PC-9 (cell line): ENCODE measurements around the gene EVA1C. TPM values are rescaled to one million over a fixed set of nuclear protein-coding genes. Genes with fewer than 3 reads are reported as not detected.
"Not testable (repeated sequence)": the region's sequence is repeated elsewhere in the genome, so short reads cannot be mapped to it uniquely, and the experiment has no call there.

Experiments used
- BruUV-seq: library from RNA; stranded (reverse); fragments of 400-500 nt; replicated peaks from 2 replicates; lab custom pipeline; 2021; lab: Mats Ljungman, UMichigan
- CTCF ChIA-PET: fragments of 300-600 bp; sonication (Branson Sonifier 250); formaldehyde crosslinking; loops from one replicate; lab custom pipeline; 2022; ENCODE audit warnings: antibody characterized with exemption; lab: Charles Lee
- POLR2A ChIA-PET: fragments of 300-600 bp; sonication (Branson Sonifier 250); formaldehyde crosslinking; loops from one replicate; lab custom pipeline; 2022; ENCODE audit warnings: antibody characterized with exemption; ENCODE audit not compliant: unreplicated experiment; lab: Charles Lee
- DNase-seq, 2 experiments: peaks; one replicate each; pipeline versions ENCODE4 v3.0.0 to v3.0.0-alpha.2; 2015 to 2022; ENCODE audit warnings: mixed read lengths in 1 of 2
- H2AFZ ChIP-seq: fragments of 200-600 bp; sonication (generic); 2 replicates; pipeline ENCODE4 v1.8.1; 2017; ENCODE audit warnings: antibody characterized with exemption
- H3F3A ChIP-seq: fragments of 200-600 bp; sonication (generic); 2 replicates; pipeline ENCODE4 v1.8.1; 2017; ENCODE audit warnings: antibody characterized with exemption, mild to moderate bottlenecking, low read depth; ENCODE audit not compliant: insufficient read depth
- H3K27ac ChIP-seq: fragments of 200-600 bp; sonication (generic); 2 replicates; pipeline ENCODE4 v1.6.1; 2016; ENCODE audit warnings: mixed run types
- H3K27me3 ChIP-seq: fragments of 200-600 bp; sonication (generic); 2 replicates; pipeline ENCODE4 v1.6.1; 2016; ENCODE audit warnings: low read depth, mixed run types; ENCODE audit not compliant: insufficient read depth
- H3K36me3 ChIP-seq: fragments of 200-600 bp; sonication (generic); 2 replicates; pipeline ENCODE4 v1.6.1; 2016; ENCODE audit warnings: low read depth, mixed run types
- H3K4me1 ChIP-seq: fragments of 200-600 bp; sonication (generic); replicated peaks from 2 replicates; pipeline ENCODE4 v1.6.1; 2016; ENCODE audit warnings: mixed run types; ENCODE audit not compliant: insufficient read depth
- H3K4me2 ChIP-seq: fragments of 200-600 bp; sonication (generic); 2 replicates; pipeline ENCODE4 v1.6.1; 2017; ENCODE audit warnings: mixed run types
- H3K4me3 ChIP-seq: fragments of 200-600 bp; sonication (generic); 2 replicates; pipeline ENCODE4 v1.6.1; 2016; ENCODE audit warnings: mixed run types
- H3K79me2 ChIP-seq: fragments of 200-600 bp; sonication (generic); 2 replicates; pipeline ENCODE4 v1.6.1; 2017; ENCODE audit warnings: low read depth, mixed run types
- H3K9me2 ChIP-seq: fragments of 200-600 bp; sonication (generic); 2 replicates; pipeline ENCODE4 v1.8.1; 2017; ENCODE audit warnings: mild to moderate bottlenecking; ENCODE audit not compliant: insufficient read depth
- H3K9me3 ChIP-seq: fragments of 200-600 bp; sonication (generic); 2 replicates; pipeline ENCODE4 v1.8.1; 2016; ENCODE audit warnings: low read depth; ENCODE audit not compliant: insufficient read depth
- H4K20me1 ChIP-seq: fragments of 200-600 bp; sonication (generic); 2 replicates; pipeline ENCODE4 v1.8.1; 2017; ENCODE audit not compliant: insufficient read depth
- EZH2 ChIP-seq: fragments of 200-600 bp; sonication (generic); IDR thresholded peaks from 2 replicates; pipeline ENCODE4 v1.8.0; 2017; ENCODE audit warnings: antibody characterized with exemption, low read depth
- intact Hi-C: fragments of 100-400 bp; cut with micrococcal nuclease; formaldehyde crosslinking; loops from one replicate; pipeline ENCODE4 v1.10.0; 2022; ENCODE audit not compliant: unreplicated experiment
- total RNA-seq: library from RNA; stranded (reverse); gene quantifications from 2 replicates; pipeline ENCODE4 v1.2.3, GENCODE V29; 2021
- TF ChIP-seq, protein P1 (sequence below): fragments of 200-600 bp; sonication (generic); conservative IDR thresholded peaks from 2 replicates; pipeline ENCODE4 v1.6.1; 2017; ENCODE audit warnings: mixed run types, antibody characterized with exemption, mild to moderate bottlenecking, moderate library complexity

Gene EVA1C
- total RNA-seq, 1 experiment from 2014 or later, result 3.0 TPM

DNA sequence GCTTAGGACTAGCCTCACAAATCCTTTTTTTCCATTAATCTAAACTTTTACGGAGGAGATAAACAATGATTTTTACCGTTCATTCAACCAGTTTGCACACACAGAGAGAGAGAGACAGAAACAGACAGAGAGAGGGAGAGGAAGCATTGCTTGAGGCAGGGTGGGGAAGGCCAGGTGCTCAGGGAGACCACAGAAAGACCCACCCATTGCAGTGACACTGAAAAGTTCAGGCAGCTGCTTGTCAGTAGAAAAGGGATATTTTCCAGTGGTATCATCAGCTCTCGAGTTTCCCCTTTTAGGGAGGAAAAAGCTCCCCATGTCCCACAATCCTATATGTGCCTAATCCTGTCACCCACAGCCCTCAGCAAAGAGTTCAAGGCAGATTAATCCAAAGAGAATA, 145.6 kb downstream of the EVA1C start:
- no peaks in the 10 kb centered on the region for H3K79me2 ChIP-seq
- BruUV-seq, result no TSS peak
- no peaks in the 10 kb centered on the region for H3K9me3 ChIP-seq
- intact Hi-C loops, result no loop called here
- DNase-seq, result no peak
- POLR2A ChIA-PET, result no interaction called here
- no peak overlapping the region for H3K27ac ChIP-seq
- no peaks in the 10 kb centered on the region for H4K20me1 ChIP-seq
- H3K27me3 ChIP-seq, result no peaks in the 10 kb centered on the region
- no peaks in the 10 kb centered on the region for H3K9me2 ChIP-seq
- H3K4me1 ChIP-seq, result no peaks in the 10 kb centered on the region
- no peak overlapping the region for H2AFZ ChIP-seq
- no peak overlapping the region for H3K4me3 ChIP-seq
- H3K4me2 ChIP-seq, result no peak overlapping the region
- CTCF ChIA-PET, result no interaction called here
- no peak for TF ChIP-seq EZH2
- TF ChIP-seq, protein P1, sequence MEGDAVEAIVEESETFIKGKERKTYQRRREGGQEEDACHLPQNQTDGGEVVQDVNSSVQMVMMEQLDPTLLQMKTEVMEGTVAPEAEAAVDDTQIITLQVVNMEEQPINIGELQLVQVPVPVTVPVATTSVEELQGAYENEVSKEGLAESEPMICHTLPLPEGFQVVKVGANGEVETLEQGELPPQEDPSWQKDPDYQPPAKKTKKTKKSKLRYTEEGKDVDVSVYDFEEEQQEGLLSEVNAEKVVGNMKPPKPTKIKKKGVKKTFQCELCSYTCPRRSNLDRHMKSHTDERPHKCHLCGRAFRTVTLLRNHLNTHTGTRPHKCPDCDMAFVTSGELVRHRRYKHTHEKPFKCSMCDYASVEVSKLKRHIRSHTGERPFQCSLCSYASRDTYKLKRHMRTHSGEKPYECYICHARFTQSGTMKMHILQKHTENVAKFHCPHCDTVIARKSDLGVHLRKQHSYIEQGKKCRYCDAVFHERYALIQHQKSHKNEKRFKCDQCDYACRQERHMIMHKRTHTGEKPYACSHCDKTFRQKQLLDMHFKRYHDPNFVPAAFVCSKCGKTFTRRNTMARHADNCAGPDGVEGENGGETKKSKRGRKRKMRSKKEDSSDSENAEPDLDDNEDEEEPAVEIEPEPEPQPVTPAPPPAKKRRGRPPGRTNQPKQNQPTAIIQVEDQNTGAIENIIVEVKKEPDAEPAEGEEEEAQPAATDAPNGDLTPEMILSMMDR, result no peak
- no peaks in the 10 kb centered on the region for H3K36me3 ChIP-seq
- H3F3A ChIP-seq, result no peaks in the 10 kb centered on the region

DNA sequence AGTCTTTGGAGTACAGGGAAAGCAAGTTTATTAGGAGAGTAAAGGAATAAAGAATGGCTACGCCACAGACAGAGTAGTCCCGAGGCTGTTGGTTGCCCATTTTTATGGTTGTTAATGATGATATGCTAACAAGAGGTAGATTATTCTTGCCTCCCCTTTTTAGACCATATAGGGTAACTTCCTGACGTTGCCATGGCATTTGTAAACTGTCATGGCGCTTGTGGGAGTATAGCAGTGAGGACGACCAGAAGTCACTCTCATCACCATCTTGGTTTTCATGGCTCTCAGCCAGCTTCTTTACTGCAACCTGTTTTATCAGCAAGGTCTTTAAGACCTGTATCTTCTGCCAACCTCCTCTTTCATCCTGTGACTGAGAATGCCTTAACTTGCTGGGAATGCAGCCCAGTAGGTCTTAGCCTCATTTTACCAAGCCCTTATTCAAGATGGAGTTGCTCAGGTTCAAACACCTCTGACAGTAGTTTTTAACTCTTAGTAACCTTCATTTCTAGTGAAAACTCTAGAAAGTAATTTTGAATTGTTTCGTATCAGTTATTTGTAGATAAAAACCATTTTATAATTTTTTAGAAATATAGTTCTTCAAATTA, 146.6 kb downstream of the EVA1C start:
- H3K4me2 ChIP-seq, result no peak overlapping the region
- intact Hi-C loops, result no loop called here
- H3K27me3 ChIP-seq, result no peaks in the 10 kb centered on the region
- no peak overlapping the region for H3K27ac ChIP-seq
- no peak overlapping the region for H2AFZ ChIP-seq
- H3K79me2 ChIP-seq, result no peaks in the 10 kb centered on the region
- no peak overlapping the region for H3K4me3 ChIP-seq
- TF ChIP-seq EZH2, result no peak
- TF ChIP-seq, protein P1, result no peak
- no peaks in the 10 kb centered on the region for H3F3A ChIP-seq
- H3K36me3 ChIP-seq, result no peaks in the 10 kb centered on the region
- H3K9me2 ChIP-seq, result no peaks in the 10 kb centered on the region
- H3K9me3 ChIP-seq, result no peaks in the 10 kb centered on the region
- no peak for DNase-seq
- ChIA-PET POLR2A (no interaction called here), CTCF (no interaction called here)
- no peaks in the 10 kb centered on the region for H3K4me1 ChIP-seq
- no TSS peak for BruUV-seq
- no peaks in the 10 kb centered on the region for H4K20me1 ChIP-seq

DNA sequence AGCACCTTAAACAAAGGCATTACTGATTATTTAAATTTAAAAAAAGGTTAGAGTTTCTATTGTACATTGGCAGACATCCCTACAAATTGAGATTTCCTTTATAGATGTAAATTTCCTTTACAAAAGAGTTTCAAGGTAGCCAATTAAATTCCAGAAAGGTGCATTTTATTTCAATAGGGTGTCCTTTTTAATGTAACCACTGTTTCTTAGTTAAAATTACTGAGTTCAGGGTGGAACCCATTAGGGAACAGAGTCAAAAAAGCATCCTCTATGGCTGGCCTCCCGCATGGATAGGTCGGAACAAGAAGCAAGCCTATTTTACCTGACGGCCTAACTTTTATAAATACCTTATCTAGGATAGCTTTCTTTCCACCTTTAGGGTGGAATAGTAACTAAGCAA, 148.4 kb downstream of the EVA1C start:
- no peak overlapping the region for H2AFZ ChIP-seq
- H3K36me3 ChIP-seq, result no peaks in the 10 kb centered on the region
- no peak overlapping the region for H3K4me3 ChIP-seq
- H3K27me3 ChIP-seq, result no peaks in the 10 kb centered on the region
- H3K9me3 ChIP-seq, result no peaks in the 10 kb centered on the region
- H3F3A ChIP-seq, result no peaks in the 10 kb centered on the region
- H3K4me1 ChIP-seq, result no peaks in the 10 kb centered on the region
- no peak overlapping the region for H3K27ac ChIP-seq
- ChIA-PET POLR2A (no interaction called here), CTCF (no interaction called here)
- no TSS peak for BruUV-seq
- H3K79me2 ChIP-seq, result no peaks in the 10 kb centered on the region
- no peaks in the 10 kb centered on the region for H4K20me1 ChIP-seq
- DNase-seq, result no peak
- H3K9me2 ChIP-seq, result no peaks in the 10 kb centered on the region
- TF ChIP-seq, protein P1, result no peak
- no peak for TF ChIP-seq EZH2
- H3K4me2 ChIP-seq, result no peak overlapping the region
- intact Hi-C loops, result no loop called here

DNA sequence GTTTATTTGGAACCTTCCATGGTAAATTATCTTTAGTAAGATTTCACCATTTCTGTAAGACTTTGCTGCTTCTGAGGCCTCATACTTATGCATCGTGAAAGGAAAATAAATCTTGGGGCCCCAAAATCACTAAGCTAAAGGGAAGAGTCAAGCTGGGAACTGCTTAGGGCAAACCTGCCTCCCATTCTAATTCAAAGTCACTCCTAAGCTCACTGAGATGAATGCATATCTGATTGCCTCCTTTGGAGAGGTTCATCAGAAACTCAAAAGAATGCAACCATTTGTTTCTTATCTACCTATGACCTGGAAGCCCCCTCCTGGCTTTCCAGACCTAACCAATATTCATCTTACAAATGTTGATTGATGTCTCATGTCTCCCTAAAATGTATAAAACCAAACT, 149.0 kb downstream of the EVA1C start:
- BruUV-seq, H3K9me3 ChIP-seq, H4K20me1 ChIP-seq, H3K9me2 ChIP-seq, H2AFZ ChIP-seq, H3K4me1 ChIP-seq, CTCF ChIA-PET, H3K4me3 ChIP-seq, H3K27me3 ChIP-seq, DNase-seq, H3K79me2 ChIP-seq, intact Hi-C loops, H3K27ac ChIP-seq, POLR2A ChIA-PET, H3K36me3 ChIP-seq, H3F3A ChIP-seq, H3K4me2 ChIP-seq: not testable (repeated sequence)
